ENCODE results near the gene SLCO4A1. TPM values are rescaled to one million over a fixed set of nuclear protein-coding genes. Genes with fewer than 3 reads are reported as not detected.

SLCO4A1 gene
- total RNA-seq, 1 experiment from 2014 or later: 27.0 TPM

- H3K9me3 Mint-ChIP-seq (ENCODE audit: unreplicated experiment): no peaks in the 10 kb centered on the region
- BruUV-seq (replicated peaks): no TSS peak
- H3K27me3 Mint-ChIP-seq (ENCODE audit: insufficient read depth, unreplicated experiment): no peaks in the 10 kb centered on the region
- H3K4me1 Mint-ChIP-seq (ENCODE audit: insufficient read depth, unreplicated experiment): peaks cover 37% of the 10 kb centered on the region
- POLR2A ChIA-PET: interaction anchor here (0.8 to 2.5 kb wide), 3 partner anchors 8 to 330 kb away, joined by 4 to 11 read pairs (median 4); no protein-coding TSS in a partner anchor
- TF ChIP-seq, protein P1, sequence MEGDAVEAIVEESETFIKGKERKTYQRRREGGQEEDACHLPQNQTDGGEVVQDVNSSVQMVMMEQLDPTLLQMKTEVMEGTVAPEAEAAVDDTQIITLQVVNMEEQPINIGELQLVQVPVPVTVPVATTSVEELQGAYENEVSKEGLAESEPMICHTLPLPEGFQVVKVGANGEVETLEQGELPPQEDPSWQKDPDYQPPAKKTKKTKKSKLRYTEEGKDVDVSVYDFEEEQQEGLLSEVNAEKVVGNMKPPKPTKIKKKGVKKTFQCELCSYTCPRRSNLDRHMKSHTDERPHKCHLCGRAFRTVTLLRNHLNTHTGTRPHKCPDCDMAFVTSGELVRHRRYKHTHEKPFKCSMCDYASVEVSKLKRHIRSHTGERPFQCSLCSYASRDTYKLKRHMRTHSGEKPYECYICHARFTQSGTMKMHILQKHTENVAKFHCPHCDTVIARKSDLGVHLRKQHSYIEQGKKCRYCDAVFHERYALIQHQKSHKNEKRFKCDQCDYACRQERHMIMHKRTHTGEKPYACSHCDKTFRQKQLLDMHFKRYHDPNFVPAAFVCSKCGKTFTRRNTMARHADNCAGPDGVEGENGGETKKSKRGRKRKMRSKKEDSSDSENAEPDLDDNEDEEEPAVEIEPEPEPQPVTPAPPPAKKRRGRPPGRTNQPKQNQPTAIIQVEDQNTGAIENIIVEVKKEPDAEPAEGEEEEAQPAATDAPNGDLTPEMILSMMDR (IDR thresholded peaks at IDR 0.05; ENCODE audit: unreplicated experiment): no peak
- CTCF ChIA-PET: interaction anchor here (2.3 kb wide), 1 partner anchor 196 kb away, joined by 9 read pairs; no protein-coding TSS in a partner anchor
- no peak overlapping the region for H3K4me3 Mint-ChIP-seq (ENCODE audit: unreplicated experiment)
- H3K36me3 Mint-ChIP-seq (ENCODE audit: insufficient read depth, unreplicated experiment): no peaks in the 10 kb centered on the region
- intact Hi-C loops (cut with micrococcal nuclease): no loop called here
- H3K27ac Mint-ChIP-seq (ENCODE audit: low read depth, unreplicated experiment): no peak overlapping the region
- no peak for DNase-seq (ENCODE audit: unreplicated experiment)
Measured at GRCh38 chr20:62595069-62595468, 47.2 kb upstream of the SLCO4A1 start.

DNA sequence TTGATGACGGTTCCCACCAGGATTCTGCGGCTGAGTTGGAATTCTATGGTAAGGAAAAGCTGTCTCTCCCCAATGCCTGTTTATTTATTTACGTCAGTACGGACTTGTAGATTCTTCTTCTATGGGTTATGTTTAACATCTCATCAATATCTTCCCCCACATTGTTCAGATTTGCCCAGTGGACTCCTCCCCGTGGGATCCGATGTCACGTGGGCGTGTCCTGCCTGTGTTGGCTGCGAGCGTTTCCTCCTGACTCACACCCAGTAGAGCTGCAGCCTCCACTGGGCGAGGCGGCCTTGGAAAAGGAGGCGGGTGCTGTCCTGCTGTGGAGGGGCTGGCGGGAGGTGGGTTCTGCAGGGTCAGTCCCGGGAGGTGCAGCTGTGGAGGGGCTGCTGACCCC lies 46.8 kb upstream of the SLCO4A1 start:
- TF ChIP-seq, protein P1 (IDR thresholded peaks at IDR 0.05; ENCODE audit: unreplicated experiment): no peak
- CTCF ChIA-PET: interaction anchor here (2.3 kb wide), 1 partner anchor 196 kb away, joined by 9 read pairs; no protein-coding TSS in a partner anchor
- POLR2A ChIA-PET: interaction anchor here (0.8 to 2.5 kb wide), 4 partner anchors 8 to 330 kb away, joined by 3 to 11 read pairs (median 4); no protein-coding TSS in a partner anchor
- intact Hi-C loops (cut with micrococcal nuclease): no loop called here
- no peaks in the 10 kb centered on the region for H3K36me3 Mint-ChIP-seq (ENCODE audit: insufficient read depth, unreplicated experiment)
- peak; percentile 72 for DNase-seq (ENCODE audit: unreplicated experiment)
- H3K4me3 Mint-ChIP-seq (ENCODE audit: unreplicated experiment): no peak overlapping the region
- H3K27me3 Mint-ChIP-seq (ENCODE audit: insufficient read depth, unreplicated experiment): no peaks in the 10 kb centered on the region
- H3K27ac Mint-ChIP-seq (ENCODE audit: low read depth, unreplicated experiment): no peak overlapping the region
- H3K4me1 Mint-ChIP-seq (ENCODE audit: insufficient read depth, unreplicated experiment): peaks cover 34% of the 10 kb centered on the region
- no TSS peak for BruUV-seq (replicated peaks)
- no peaks in the 10 kb centered on the region for H3K9me3 Mint-ChIP-seq (ENCODE audit: unreplicated experiment)

DNA sequence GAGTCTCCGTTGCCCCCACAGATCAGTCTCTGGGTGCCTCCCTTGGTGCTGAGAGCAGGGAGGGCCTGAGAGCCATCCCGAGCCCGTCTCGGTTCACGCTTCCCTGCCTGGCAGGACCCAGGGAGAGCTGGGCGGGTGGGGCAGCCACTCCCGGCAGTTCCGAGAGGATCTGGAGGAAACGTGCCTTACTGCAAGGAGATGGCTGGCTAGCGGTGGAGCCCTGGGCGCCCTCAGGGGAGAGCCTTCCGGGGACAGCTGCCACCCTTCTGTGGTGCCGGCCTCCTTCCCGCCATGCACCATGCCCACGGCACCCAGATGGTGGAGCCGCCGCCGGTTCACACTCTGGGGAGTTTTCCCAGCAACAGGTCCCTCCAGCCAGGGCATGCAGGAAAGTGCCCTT lies 45.8 kb upstream of the SLCO4A1 start:
- H3K4me3 Mint-ChIP-seq (ENCODE audit: unreplicated experiment): no peak overlapping the region
- H3K36me3 Mint-ChIP-seq (ENCODE audit: insufficient read depth, unreplicated experiment): no peaks in the 10 kb centered on the region
- no peaks in the 10 kb centered on the region for H3K9me3 Mint-ChIP-seq (ENCODE audit: unreplicated experiment)
- no TSS peak for BruUV-seq (replicated peaks)
- CTCF ChIA-PET: no interaction called here
- no peaks in the 10 kb centered on the region for H3K27me3 Mint-ChIP-seq (ENCODE audit: insufficient read depth, unreplicated experiment)
- no peak overlapping the region for H3K27ac Mint-ChIP-seq (ENCODE audit: low read depth, unreplicated experiment)
- H3K4me1 Mint-ChIP-seq (ENCODE audit: insufficient read depth, unreplicated experiment): peaks cover 38% of the 10 kb centered on the region
- DNase-seq (ENCODE audit: unreplicated experiment): no peak
- intact Hi-C loops (cut with micrococcal nuclease): no loop called here
- POLR2A ChIA-PET: interaction anchor here (2.4 kb wide), 1 partner anchor 27 kb away, joined by 7 read pairs; no protein-coding TSS in a partner anchor
- TF ChIP-seq, protein P1 (IDR thresholded peaks at IDR 0.05; ENCODE audit: unreplicated experiment): no peak

GRCh38 chr20:62596921-62597320 lies 45.4 kb upstream of the SLCO4A1 start:
- no peak for DNase-seq (ENCODE audit: unreplicated experiment)
- no peaks in the 10 kb centered on the region for H3K36me3 Mint-ChIP-seq (ENCODE audit: insufficient read depth, unreplicated experiment)
- no peaks in the 10 kb centered on the region for H3K27me3 Mint-ChIP-seq (ENCODE audit: insufficient read depth, unreplicated experiment)
- BruUV-seq (replicated peaks): no TSS peak
- no peaks in the 10 kb centered on the region for H3K9me3 Mint-ChIP-seq (ENCODE audit: unreplicated experiment)
- no peak overlapping the region for H3K27ac Mint-ChIP-seq (ENCODE audit: low read depth, unreplicated experiment)
- intact Hi-C loops (cut with micrococcal nuclease): no loop called here
- ChIA-PET CTCF (interaction anchor here (1.0 kb wide), 1 partner anchor 20 kb away, joined by 3 read pairs; no protein-coding TSS in a partner anchor), POLR2A (interaction anchor here (2.4 kb wide), 1 partner anchor 27 kb away, joined by 7 read pairs; no protein-coding TSS in a partner anchor)
- TF ChIP-seq, protein P1 (IDR thresholded peaks at IDR 0.05; ENCODE audit: unreplicated experiment): no peak
- no peak overlapping the region for H3K4me3 Mint-ChIP-seq (ENCODE audit: unreplicated experiment)
- peaks cover 43% of the 10 kb centered on the region for H3K4me1 Mint-ChIP-seq (ENCODE audit: insufficient read depth, unreplicated experiment)
